CD4-positive, alpha-beta T cell (primary cell): ENCODE measurements around the gene LDHD. TPM values are rescaled to one million over a fixed set of nuclear protein-coding genes. Genes with fewer than 3 reads are reported as not detected.

ENCODE experiments used
- ATAC-seq: fragments of 200-7000 bp; cut with Tn5 transposase; one replicate; pipeline ENCODE4 v1.10.0; 2022; ENCODE audit warnings: mild to moderate bottlenecking; ENCODE audit not compliant: poor library complexity
- CTCF ChIA-PET: fragments of 350-600 bp; sonication (Branson Sonifier 250); formaldehyde crosslinking; loops from one replicate; lab custom pipeline; 2021; ENCODE audit warnings: antibody characterized with exemption, inconsistent platforms; lab: Charles Lee
- POLR2A ChIA-PET: fragments of 350-600 bp; sonication (Branson Sonifier 250); formaldehyde crosslinking; loops from one replicate; lab custom pipeline; 2021; ENCODE audit warnings: antibody characterized with exemption, inconsistent platforms; lab: Charles Lee
- DNase-seq, 14 experiments: peaks; one replicate each; pipeline ENCODE4 v3.0.0-alpha.2; 2013 to 2020; ENCODE audit warnings: mixed read lengths in 2 of 14
- H3K27ac ChIP-seq, 2 donors: one replicate each; pipeline versions ENCODE4 v1.5.1 to v1.7.0; 2013; ENCODE audit warnings: low read length in 2 of 2, low read depth in 1 of 2, mild to moderate bottlenecking in 1 of 2
- H3K27me3 ChIP-seq, 2 experiments: 1 replicate in 1 of 2; 2 replicates in 1 of 2; pipeline versions ENCODE4 v1.6.1 to v1.7.0; 2013; ENCODE audit warnings: low read length in 2 of 2, control low read depth in 1 of 2, mild to moderate bottlenecking in 1 of 2, moderate library complexity in 1 of 2; ENCODE audit not compliant: insufficient read depth in 2 of 2, control insufficient read depth in 1 of 2
- H3K36me3 ChIP-seq: one replicate; pipeline ENCODE4 v1.6.1; 2013; ENCODE audit warnings: low read length, control low read depth; ENCODE audit not compliant: insufficient read depth
- H3K4me1 ChIP-seq: one replicate; pipeline ENCODE4 v1.6.1; 2013; ENCODE audit warnings: low read length, control low read depth; ENCODE audit not compliant: insufficient read depth
- H3K4me3 ChIP-seq: one replicate; pipeline ENCODE4 v1.5.1; 2013; ENCODE audit warnings: mild to moderate bottlenecking, low read length, moderate library complexity
- H3K9me3 ChIP-seq, 2 experiments: 1 replicate in 1 of 2; 2 replicates in 1 of 2; pipeline versions ENCODE4 v1.6.1 to v1.7.0; 2013; ENCODE audit warnings: low read length in 2 of 2, mild to moderate bottlenecking in 2 of 2, control low read depth in 1 of 2, moderate library complexity in 1 of 2; ENCODE audit not compliant: control insufficient read depth in 1 of 2, insufficient read depth in 1 of 2
- H3K27ac Mint-ChIP-seq: one replicate; pipeline ENCODE4 v1.8.0; 2020; ENCODE audit warnings: mixed read lengths
- H3K27me3 Mint-ChIP-seq: one replicate; pipeline ENCODE4 v1.8.0; 2021; ENCODE audit warnings: mixed read lengths
- H3K36me3 Mint-ChIP-seq: one replicate; pipeline ENCODE4 v1.8.0; 2021; ENCODE audit warnings: low read depth, mixed read lengths
- H3K4me1 Mint-ChIP-seq: one replicate; pipeline ENCODE4 v1.8.0; 2021; ENCODE audit warnings: low read depth, mixed read lengths
- H3K4me3 Mint-ChIP-seq: one replicate; pipeline ENCODE4 v1.8.0; 2020; ENCODE audit warnings: mild to moderate bottlenecking, mixed read lengths
- H3K9me3 Mint-ChIP-seq: one replicate; pipeline ENCODE4 v1.8.0; 2020; ENCODE audit warnings: mixed read lengths
- intact Hi-C, 2 experiments: fragments of 100-400 bp; cut with DNase I in 1 of 2; cut with micrococcal nuclease in 1 of 2; formaldehyde crosslinking; loops; one replicate each; pipeline versions ENCODE4 v1.15.1 to v1.9.0; 2023 to 2025; cut with DNase I, micrococcal nuclease
- total RNA-seq, 174 experiments: library from RNA in 2 of 174; stranded (reverse) in 2 of 174; gene quantifications; one replicate each; pipeline ENCODE4 v1.2.3 and lab custom pipeline; 2021 to 2026
- TF ChIP-seq, protein P1 (sequence below): fragments of 200-600 bp; IDR thresholded peaks from one replicate; pipeline ENCODE4 v1.8.0; 2022; ENCODE audit warnings: antibody characterized with exemption, mild to moderate bottlenecking

LDHD gene
- total RNA-seq, 2 experiments from 2014 or later: not detected

DNA sequence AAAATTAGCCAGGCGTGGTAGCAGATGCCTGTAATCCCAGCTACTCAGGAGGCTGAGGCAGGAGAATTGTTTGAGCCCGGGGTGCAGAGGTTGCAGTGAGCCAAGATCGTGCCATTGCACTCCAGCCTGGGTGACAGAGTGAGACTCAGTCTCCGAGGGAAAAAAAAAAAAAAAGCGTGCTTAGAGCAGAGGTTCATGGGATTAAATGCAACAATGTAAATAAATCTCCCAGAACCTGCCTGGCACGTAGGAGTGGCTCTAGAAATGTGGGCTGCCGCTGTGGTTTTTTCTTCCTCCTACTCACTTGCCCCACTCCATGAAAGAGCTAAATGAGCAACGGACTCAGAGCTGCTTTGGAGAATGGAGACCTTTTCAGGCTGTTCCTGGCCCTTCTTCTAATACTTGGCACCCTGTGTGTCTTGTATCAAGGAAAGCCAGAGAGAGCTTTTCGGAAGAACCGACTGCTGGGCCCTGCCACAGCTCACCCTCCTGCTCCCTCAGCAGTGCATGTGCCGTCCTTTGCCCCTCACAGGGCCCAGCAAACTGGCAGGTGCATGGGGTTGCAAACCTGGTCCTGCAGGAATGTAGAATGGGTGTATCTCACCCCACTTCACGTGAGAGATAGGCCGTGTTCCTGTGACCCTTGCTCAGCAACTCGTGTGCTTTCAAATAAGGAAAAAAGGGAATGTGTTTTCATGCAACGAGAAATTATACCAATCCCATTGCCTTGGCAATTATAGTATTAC, 52.0 kb downstream of the LDHD start:
- H3K9me3 Mint-ChIP-seq: no peaks in the 10 kb centered on the region
- H3K4me1 ChIP-seq: peaks cover 35% of the 10 kb centered on the region
- H3K27ac ChIP-seq: no peak overlapping the region
- H3K4me3 ChIP-seq: peak overlapping the region; percentile 2
- ChIA-PET CTCF (interaction anchor here (0.7 to 2.7 kb wide), 2 partner anchors 47 to 202 kb away, joined by 3 to 10 read pairs; no protein-coding TSS in a partner anchor), POLR2A (interaction anchor here (0.7 to 4.3 kb wide), 9 partner anchors 8 to 80 kb away, joined by 3 to 26 read pairs (median 4); partner anchors contain the start of gene WDR59)
- intact Hi-C loops: no loop called here
- no peaks in the 10 kb centered on the region for H3K27me3 Mint-ChIP-seq
- H3K27me3 ChIP-seq: no peaks in the 10 kb centered on the region
- no peaks in the 10 kb centered on the region for H3K36me3 Mint-ChIP-seq
- peak overlapping the region; percentile 72 for H3K4me3 Mint-ChIP-seq
- TF ChIP-seq, protein P1, sequence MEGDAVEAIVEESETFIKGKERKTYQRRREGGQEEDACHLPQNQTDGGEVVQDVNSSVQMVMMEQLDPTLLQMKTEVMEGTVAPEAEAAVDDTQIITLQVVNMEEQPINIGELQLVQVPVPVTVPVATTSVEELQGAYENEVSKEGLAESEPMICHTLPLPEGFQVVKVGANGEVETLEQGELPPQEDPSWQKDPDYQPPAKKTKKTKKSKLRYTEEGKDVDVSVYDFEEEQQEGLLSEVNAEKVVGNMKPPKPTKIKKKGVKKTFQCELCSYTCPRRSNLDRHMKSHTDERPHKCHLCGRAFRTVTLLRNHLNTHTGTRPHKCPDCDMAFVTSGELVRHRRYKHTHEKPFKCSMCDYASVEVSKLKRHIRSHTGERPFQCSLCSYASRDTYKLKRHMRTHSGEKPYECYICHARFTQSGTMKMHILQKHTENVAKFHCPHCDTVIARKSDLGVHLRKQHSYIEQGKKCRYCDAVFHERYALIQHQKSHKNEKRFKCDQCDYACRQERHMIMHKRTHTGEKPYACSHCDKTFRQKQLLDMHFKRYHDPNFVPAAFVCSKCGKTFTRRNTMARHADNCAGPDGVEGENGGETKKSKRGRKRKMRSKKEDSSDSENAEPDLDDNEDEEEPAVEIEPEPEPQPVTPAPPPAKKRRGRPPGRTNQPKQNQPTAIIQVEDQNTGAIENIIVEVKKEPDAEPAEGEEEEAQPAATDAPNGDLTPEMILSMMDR: no peak
- peaks cover 72% of the 10 kb centered on the region for H3K4me1 Mint-ChIP-seq
- H3K9me3 ChIP-seq: no peaks in the 10 kb centered on the region
- ATAC-seq: peak; percentile 55
- no peaks in the 10 kb centered on the region for H3K36me3 ChIP-seq
- H3K27ac Mint-ChIP-seq: peak overlapping the region; percentile 84
- peak in 5 of 14 experiments; percentile 6 to 47 (median 41) for DNase-seq

DNA sequence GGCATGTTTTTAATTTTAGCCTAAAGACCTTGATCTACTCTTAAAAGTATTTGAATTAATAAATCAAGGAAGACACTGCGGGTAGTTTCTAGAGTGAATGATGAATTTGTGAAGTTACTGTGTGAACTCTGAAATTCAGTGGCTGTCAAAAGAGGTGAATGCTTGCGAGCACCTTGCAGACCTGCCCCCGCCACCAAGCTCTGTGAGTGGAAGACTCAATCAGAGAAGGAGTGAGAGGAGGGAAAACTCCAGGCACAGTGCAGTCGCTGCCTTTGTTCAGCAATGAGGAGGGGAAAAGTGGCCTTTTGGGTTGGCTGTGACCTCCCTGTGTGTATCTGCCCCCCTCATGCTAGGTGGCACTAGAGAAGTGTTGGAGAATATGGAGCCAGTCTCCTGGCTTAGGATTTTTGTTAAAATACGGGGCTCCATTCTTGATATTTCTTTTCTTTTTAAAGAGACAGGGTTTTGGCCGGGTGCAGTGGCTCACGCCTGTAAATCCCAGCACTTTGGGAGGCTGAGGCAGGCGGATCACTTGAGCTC, 53.0 kb downstream of the LDHD start:
- no peak for DNase-seq
- Histone ChIP-seq H3K4me3 (no peak overlapping the region), H3K9me3 (no peaks in the 10 kb centered on the region), H3K4me1 (peaks cover 35% of the 10 kb centered on the region), H3K36me3 (no peaks in the 10 kb centered on the region), H3K27ac (peak overlapping the region in 1 of 2 donors; percentile 1), H3K27me3 (no peaks in the 10 kb centered on the region)
- TF ChIP-seq, protein P1: no peak
- ChIA-PET POLR2A (interaction anchor here (1.1 to 4.3 kb wide), 6 partner anchors 9 to 65 kb away, joined by 3 to 26 read pairs (median 4); partner anchors contain the start of gene ZNRF1), CTCF (interaction anchor here (0.7 to 2.7 kb wide), 5 partner anchors 12 to 201 kb away, joined by 3 to 10 read pairs (median 3); no protein-coding TSS in a partner anchor)
- Mint-ChIP-seq H3K27me3 (no peaks in the 10 kb centered on the region), H3K4me1 (peaks cover 76% of the 10 kb centered on the region), H3K4me3 (peak overlapping the region; percentile 42), H3K9me3 (no peaks in the 10 kb centered on the region), H3K36me3 (no peaks in the 10 kb centered on the region), H3K27ac (peak overlapping the region; percentile 90)
- no peak for ATAC-seq
- intact Hi-C loops: no loop called here

DNA sequence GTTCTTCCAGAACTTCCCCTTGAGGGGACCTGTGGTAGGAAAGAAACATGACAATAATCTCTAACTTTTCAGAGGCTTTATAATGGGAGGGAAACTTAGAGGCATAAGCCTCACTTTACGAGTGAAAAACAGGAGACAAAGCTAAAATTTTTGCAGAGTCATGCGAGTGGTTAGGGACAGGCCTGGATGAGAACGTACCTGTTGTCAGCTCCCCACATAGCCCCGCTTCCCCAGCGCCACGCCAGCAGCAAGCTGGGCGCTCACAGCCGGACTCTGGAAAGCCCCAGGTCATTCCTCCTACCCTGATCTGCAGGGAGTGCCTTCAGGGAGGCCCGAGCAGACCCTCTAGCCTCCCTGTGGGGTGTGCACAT, 53.6 kb downstream of the LDHD start:
- ChIA-PET CTCF (interaction anchor here (1.2 to 2.7 kb wide), 4 partner anchors 12 to 48 kb away, joined by 3 to 10 read pairs (median 4); no protein-coding TSS in a partner anchor), POLR2A (interaction anchor here (1.1 to 4.3 kb wide), 4 partner anchors 12 to 64 kb away, joined by 3 to 26 read pairs (median 4); partner anchors contain the start of gene ZNRF1)
- Mint-ChIP-seq H3K27me3 (no peaks in the 10 kb centered on the region), H3K4me1 (peaks cover 81% of the 10 kb centered on the region), H3K36me3 (no peaks in the 10 kb centered on the region), H3K4me3 (peak overlapping the region; percentile 66), H3K9me3 (no peaks in the 10 kb centered on the region), H3K27ac (peak overlapping the region; percentile 90)
- Histone ChIP-seq H3K27me3 (no peaks in the 10 kb centered on the region), H3K9me3 (no peaks in the 10 kb centered on the region), H3K27ac (no peak overlapping the region), H3K36me3 (no peaks in the 10 kb centered on the region), H3K4me3 (no peak overlapping the region), H3K4me1 (peaks cover 35% of the 10 kb centered on the region)
- DNase-seq (no peak), ATAC-seq (no peak)
- intact Hi-C loops: no loop called here
- TF ChIP-seq, protein P1: no peak
